Adrenal gland (tissue), 5 donors: Measurements from ENCODE around the gene MECR.

Experiments
- CTCF ChIP-seq, 6 experiments: fragments of 450-650 bp in 4 of 6; fragments of 200-600 bp in 2 of 6; sonication (generic) in 1 of 6; IDR thresholded peaks; 1 replicate in 5 of 6; 2 replicates in 1 of 6; pipeline versions ENCODE4 v1.5.1 to v1.8.0; 2016 to 2021; ENCODE audit warnings: antibody characterized with exemption in 6 of 6, mild to moderate bottlenecking in 2 of 6, moderate library complexity in 1 of 6
- POLR2A ChIP-seq, 2 donors: fragments of 450-650 bp; IDR thresholded peaks; one replicate each; pipeline ENCODE4 v1.6.1; 2017; ENCODE audit warnings: antibody characterized with exemption in 2 of 2, mild to moderate bottlenecking in 2 of 2, moderate library complexity in 1 of 2
- donor health status: DM: no; HTN: no; CAD: no.

GRCh38 chr1:29190718-29191117 lies 40.0 kb downstream of the MECR start:
- TF ChIP-seq CTCF (IDR thresholded peaks at IDR 0.05): no peak
- TF ChIP-seq POLR2A (IDR thresholded peaks at IDR 0.05): no peak
